Tibial nerve (tissue), 4 donors: ENCODE results near the gene MIP.

Experiments used
- EP300 ChIP-seq, 2 donors: sonication (generic); formaldehyde crosslinking; IDR thresholded peaks; one replicate each; pipeline ENCODE4 v1.6.1; 2017; ENCODE audit warnings: antibody characterized with exemption in 2 of 2, mild to moderate bottlenecking in 1 of 2
- POLR2A ChIP-seq, 2 donors: fragments of 450-650 bp; IDR thresholded peaks; one replicate each; pipeline ENCODE4 v1.6.1; 2017; ENCODE audit warnings: antibody characterized with exemption in 2 of 2, mild to moderate bottlenecking in 2 of 2, moderate library complexity in 2 of 2
- TF ChIP-seq, protein P1 (sequence below), 5 experiments: fragments of 200-600 bp in 3 of 5; fragments of 450-650 bp in 2 of 5; sonication (generic) in 3 of 5; IDR thresholded peaks; one replicate each; pipeline ENCODE4 v1.5.1; 2016 to 2019; ENCODE audit warnings: antibody characterized with exemption in 5 of 5, mild to moderate bottlenecking in 3 of 5, moderate library complexity in 2 of 5

DNA sequence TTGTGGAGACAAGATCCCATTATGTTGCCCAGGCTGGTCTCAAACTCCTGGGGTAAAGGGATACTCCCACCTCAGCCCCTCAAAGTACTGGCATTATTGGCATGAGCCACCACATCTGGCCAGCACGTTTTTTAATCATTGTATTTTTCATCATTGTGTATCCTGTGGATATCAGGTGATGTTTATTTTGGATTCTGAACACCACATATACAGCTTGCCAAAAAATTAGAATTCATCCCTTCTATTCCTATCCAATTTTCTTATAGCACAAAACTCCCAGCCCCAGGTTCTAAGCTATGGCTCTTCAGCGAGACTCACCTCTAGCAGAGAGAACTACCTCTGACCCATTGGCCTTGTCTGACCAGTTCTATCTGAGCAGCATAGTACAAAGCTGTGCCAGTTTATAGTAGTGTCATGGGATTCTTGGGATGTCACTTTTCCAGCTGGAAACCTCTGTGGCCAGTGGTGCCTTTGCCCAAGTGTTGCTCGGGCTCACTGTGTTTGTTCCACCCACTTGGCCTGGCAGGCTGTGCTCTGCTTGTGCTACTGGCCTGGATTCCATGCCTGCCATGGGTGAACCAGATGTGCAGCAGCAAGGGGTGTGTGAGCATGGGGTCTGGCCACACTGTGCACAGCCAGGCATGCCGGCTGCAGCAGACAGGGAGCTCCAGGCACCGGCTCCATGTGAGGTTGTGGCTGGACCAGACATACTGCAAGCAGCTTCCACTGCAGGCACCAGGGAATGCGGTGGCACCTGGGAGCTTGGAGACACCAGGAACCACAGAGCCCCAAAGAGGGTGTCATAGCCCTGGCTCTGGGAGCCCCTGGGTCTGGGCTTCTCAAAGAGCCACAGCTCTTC is 42.4 kb downstream of the MIP start:
- TF ChIP-seq, protein P1, sequence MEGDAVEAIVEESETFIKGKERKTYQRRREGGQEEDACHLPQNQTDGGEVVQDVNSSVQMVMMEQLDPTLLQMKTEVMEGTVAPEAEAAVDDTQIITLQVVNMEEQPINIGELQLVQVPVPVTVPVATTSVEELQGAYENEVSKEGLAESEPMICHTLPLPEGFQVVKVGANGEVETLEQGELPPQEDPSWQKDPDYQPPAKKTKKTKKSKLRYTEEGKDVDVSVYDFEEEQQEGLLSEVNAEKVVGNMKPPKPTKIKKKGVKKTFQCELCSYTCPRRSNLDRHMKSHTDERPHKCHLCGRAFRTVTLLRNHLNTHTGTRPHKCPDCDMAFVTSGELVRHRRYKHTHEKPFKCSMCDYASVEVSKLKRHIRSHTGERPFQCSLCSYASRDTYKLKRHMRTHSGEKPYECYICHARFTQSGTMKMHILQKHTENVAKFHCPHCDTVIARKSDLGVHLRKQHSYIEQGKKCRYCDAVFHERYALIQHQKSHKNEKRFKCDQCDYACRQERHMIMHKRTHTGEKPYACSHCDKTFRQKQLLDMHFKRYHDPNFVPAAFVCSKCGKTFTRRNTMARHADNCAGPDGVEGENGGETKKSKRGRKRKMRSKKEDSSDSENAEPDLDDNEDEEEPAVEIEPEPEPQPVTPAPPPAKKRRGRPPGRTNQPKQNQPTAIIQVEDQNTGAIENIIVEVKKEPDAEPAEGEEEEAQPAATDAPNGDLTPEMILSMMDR (IDR thresholded peaks at IDR 0.05), result no peak
- no peak for TF ChIP-seq POLR2A (IDR thresholded peaks at IDR 0.05)
- TF ChIP-seq EP300 (IDR thresholded peaks at IDR 0.05), result no peak
